ENCODE measurements around the gene GOLM1. TPM values are rescaled to one million over a fixed set of nuclear protein-coding genes. Genes with fewer than 3 reads are reported as not detected.

The GOLM1 gene
- total and polyA plus RNA-seq, 4 donors: 113 to 414 (median 219) TPM

- DNase-seq (ENCODE audit: low read depth in 4 of 6, low spot score in 6 of 6): no peak
- Histone ChIP-seq H3K27me3 (ENCODE audit: control insufficient read depth, insufficient read depth, low read length) (no peaks in the 10 kb centered on the region), H3K4me1 (ENCODE audit: control insufficient read depth, insufficient read depth, low read length) (peaks cover 11% of the 10 kb centered on the region), H3K36me3 (ENCODE audit: control insufficient read depth, insufficient read depth, low read length) (peaks cover 37% of the 10 kb centered on the region), H3K9me3 (ENCODE audit: control insufficient read depth, insufficient read depth, low read length) (no peaks in the 10 kb centered on the region), H3K4me3 (ENCODE audit: low read depth, low read length) (no peak overlapping the region), H3K27ac (ENCODE audit: low read depth, low read length) (no peak overlapping the region)
- WGBS (ENCODE audit: insufficient coverage): no CpG with 5 or more reads among the region's 3 CpGs
Observed at GRCh38 chr9:86040861-86041155, 58.5 kb downstream of the GOLM1 start.

DNA sequence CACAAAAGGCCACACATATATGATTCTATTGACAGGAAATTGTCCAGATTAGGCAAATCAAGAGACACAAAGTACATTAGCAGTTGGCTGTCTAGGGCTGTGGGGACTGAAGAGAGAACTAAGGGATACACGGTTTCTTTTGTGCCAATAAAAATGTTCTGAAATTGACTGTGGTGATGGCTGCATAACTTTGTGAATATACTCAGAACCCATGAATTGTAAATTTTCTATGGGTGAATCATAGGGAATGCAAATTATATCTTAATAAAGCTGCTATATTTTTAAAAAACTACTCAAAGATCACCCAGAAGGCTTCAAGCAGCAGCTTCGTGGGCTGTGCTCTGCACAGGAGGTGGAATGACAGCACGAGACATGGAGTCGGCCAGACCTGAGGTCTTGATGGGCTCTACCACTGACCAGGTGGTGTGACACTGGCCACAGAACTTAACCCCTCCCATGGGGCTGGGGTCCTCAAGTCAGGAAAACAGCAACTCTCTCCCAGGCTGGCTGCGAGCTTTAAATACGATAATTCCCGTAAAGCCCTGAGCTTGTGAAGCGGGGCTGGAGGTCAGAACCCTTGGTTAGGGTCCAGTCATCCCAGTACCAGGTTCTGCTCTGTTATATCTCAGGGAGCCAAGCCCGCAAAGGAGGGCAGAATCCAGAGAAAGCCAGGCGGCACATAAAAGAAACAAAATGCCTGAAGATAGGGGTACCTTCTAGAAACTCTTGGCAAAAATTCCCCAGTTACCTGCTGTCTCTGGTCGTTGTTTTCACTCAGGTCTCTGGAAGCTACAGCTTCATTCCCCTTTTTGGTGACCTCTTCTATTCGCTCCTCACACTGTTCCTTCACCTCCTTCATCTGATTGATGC, 59.1 kb downstream of the GOLM1 start:
- peaks cover 40% of the 10 kb centered on the region for H3K36me3 ChIP-seq (ENCODE audit: control insufficient read depth, insufficient read depth, low read length)
- H3K27ac ChIP-seq (ENCODE audit: low read depth, low read length): no peak overlapping the region
- DNase-seq (ENCODE audit: low read depth in 4 of 6, low spot score in 6 of 6): no peak
- WGBS (ENCODE audit: insufficient coverage): 93% methylated on average over 11 of the region's 12 CpGs
- no peaks in the 10 kb centered on the region for H3K9me3 ChIP-seq (ENCODE audit: control insufficient read depth, insufficient read depth, low read length)
- no peak overlapping the region for H3K4me3 ChIP-seq (ENCODE audit: low read depth, low read length)
- no peaks in the 10 kb centered on the region for H3K27me3 ChIP-seq (ENCODE audit: control insufficient read depth, insufficient read depth, low read length)
- peaks cover 16% of the 10 kb centered on the region for H3K4me1 ChIP-seq (ENCODE audit: control insufficient read depth, insufficient read depth, low read length)

DNA sequence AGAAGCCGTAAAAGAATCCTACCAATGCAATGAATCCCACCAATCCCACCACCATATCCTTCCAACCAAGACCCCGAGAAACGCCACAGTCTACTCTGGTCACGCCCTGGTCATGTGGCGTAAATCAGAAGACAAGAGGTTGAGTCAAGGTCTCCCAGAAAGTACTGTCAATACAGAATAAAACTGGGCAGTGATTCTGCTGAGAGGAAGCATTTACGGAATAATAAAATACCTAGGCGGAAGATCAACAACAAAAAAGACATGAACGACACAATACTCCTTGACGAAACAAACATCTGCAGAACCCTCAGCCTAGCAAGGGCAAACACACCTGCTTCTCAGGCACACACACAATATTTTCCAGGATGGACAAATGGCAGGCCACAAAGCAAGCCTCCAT, 62.8 kb downstream of the GOLM1 start:
- peaks cover 61% of the 10 kb centered on the region for H3K36me3 ChIP-seq (ENCODE audit: control insufficient read depth, insufficient read depth, low read length)

GRCh38 chr9:86035827-86036440, 63.4 kb downstream of the GOLM1 start:
- no peak for DNase-seq (ENCODE audit: low read depth in 4 of 6, low spot score in 6 of 6)
- Histone ChIP-seq H3K4me1 (ENCODE audit: control insufficient read depth, insufficient read depth, low read length) (peaks cover 15% of the 10 kb centered on the region), H3K9me3 (ENCODE audit: control insufficient read depth, insufficient read depth, low read length) (no peaks in the 10 kb centered on the region), H3K27me3 (ENCODE audit: control insufficient read depth, insufficient read depth, low read length) (no peaks in the 10 kb centered on the region), H3K4me3 (ENCODE audit: low read depth, low read length) (no peak overlapping the region), H3K27ac (ENCODE audit: low read depth, low read length) (no peak overlapping the region), H3K36me3 (ENCODE audit: control insufficient read depth, insufficient read depth, low read length) (peaks cover 65% of the 10 kb centered on the region)
- 83% methylated on average over 12 of the region's 15 CpGs for WGBS (ENCODE audit: insufficient coverage)

More for the DNA sequence above, 62.8 kb downstream of the GOLM1 start:
- Histone ChIP-seq H3K27me3 (ENCODE audit: control insufficient read depth, insufficient read depth, low read length) (no peaks in the 10 kb centered on the region), H3K4me1 (ENCODE audit: control insufficient read depth, insufficient read depth, low read length) (peaks cover 18% of the 10 kb centered on the region), H3K9me3 (ENCODE audit: control insufficient read depth, insufficient read depth, low read length) (no peaks in the 10 kb centered on the region), H3K4me3 (ENCODE audit: low read depth, low read length) (no peak overlapping the region), H3K27ac (ENCODE audit: low read depth, low read length) (no peak overlapping the region)
- DNase-seq (ENCODE audit: low read depth in 4 of 6, low spot score in 6 of 6): no peak
- 83% methylated on average over 4 of the region's 9 CpGs for WGBS (ENCODE audit: insufficient coverage)

GRCh38 chr9:86034863-86035734, 64.3 kb downstream of the GOLM1 start:
- peak in 2 of 6 donors; percentile 36 to 61 for DNase-seq (ENCODE audit: low read depth in 4 of 6, low spot score in 6 of 6)
- H3K4me1 ChIP-seq (ENCODE audit: control insufficient read depth, insufficient read depth, low read length): peaks cover 15% of the 10 kb centered on the region

GRCh38 chr9:86027767-86028166, 71.6 kb downstream of the GOLM1 start:
- Histone ChIP-seq H3K27me3 (ENCODE audit: control insufficient read depth, insufficient read depth, low read length) (no peaks in the 10 kb centered on the region), H3K9me3 (ENCODE audit: control insufficient read depth, insufficient read depth, low read length) (no peaks in the 10 kb centered on the region), H3K4me3 (ENCODE audit: low read depth, low read length) (no peak overlapping the region), H3K4me1 (ENCODE audit: control insufficient read depth, insufficient read depth, low read length) (peaks cover 8% of the 10 kb centered on the region), H3K36me3 (ENCODE audit: control insufficient read depth, insufficient read depth, low read length) (peaks cover 50% of the 10 kb centered on the region), H3K27ac (ENCODE audit: low read depth, low read length) (no peak overlapping the region)
- no CpG with 5 or more reads among the region's 4 CpGs for WGBS (ENCODE audit: insufficient coverage)
- DNase-seq (ENCODE audit: low read depth in 4 of 6, low spot score in 6 of 6): no peak

More at GRCh38 chr9:86034863-86035734, 64.3 kb downstream of the GOLM1 start:
- Histone ChIP-seq H3K9me3 (ENCODE audit: control insufficient read depth, insufficient read depth, low read length) (no peaks in the 10 kb centered on the region), H3K27ac (ENCODE audit: low read depth, low read length) (no peak overlapping the region), H3K36me3 (ENCODE audit: control insufficient read depth, insufficient read depth, low read length) (peaks cover 61% of the 10 kb centered on the region), H3K27me3 (ENCODE audit: control insufficient read depth, insufficient read depth, low read length) (no peaks in the 10 kb centered on the region), H3K4me3 (ENCODE audit: low read depth, low read length) (no peak overlapping the region)
- WGBS (ENCODE audit: insufficient coverage): 67% methylated on average over 12 of the region's 17 CpGs

- H3K36me3 ChIP-seq (ENCODE audit: control insufficient read depth, insufficient read depth, low read length): peaks cover 14% of the 10 kb centered on the region
- peak overlapping the region; percentile 37 for H3K27ac ChIP-seq (ENCODE audit: low read depth, low read length)
- no peaks in the 10 kb centered on the region for H3K4me1 ChIP-seq (ENCODE audit: control insufficient read depth, insufficient read depth, low read length)
- H3K4me3 ChIP-seq (ENCODE audit: low read depth, low read length): no peak overlapping the region
- no peaks in the 10 kb centered on the region for H3K27me3 ChIP-seq (ENCODE audit: control insufficient read depth, insufficient read depth, low read length)
- peak in 2 of 6 donors; percentile 30 to 36 for DNase-seq (ENCODE audit: low read depth in 4 of 6, low spot score in 6 of 6)
- WGBS (ENCODE audit: insufficient coverage): no CpG with 5 or more reads among the region's 3 CpGs
- H3K9me3 ChIP-seq (ENCODE audit: control insufficient read depth, insufficient read depth, low read length): no peaks in the 10 kb centered on the region
Observed at GRCh38 chr9:86022687-86023266, 76.6 kb downstream of the GOLM1 start.

DNA sequence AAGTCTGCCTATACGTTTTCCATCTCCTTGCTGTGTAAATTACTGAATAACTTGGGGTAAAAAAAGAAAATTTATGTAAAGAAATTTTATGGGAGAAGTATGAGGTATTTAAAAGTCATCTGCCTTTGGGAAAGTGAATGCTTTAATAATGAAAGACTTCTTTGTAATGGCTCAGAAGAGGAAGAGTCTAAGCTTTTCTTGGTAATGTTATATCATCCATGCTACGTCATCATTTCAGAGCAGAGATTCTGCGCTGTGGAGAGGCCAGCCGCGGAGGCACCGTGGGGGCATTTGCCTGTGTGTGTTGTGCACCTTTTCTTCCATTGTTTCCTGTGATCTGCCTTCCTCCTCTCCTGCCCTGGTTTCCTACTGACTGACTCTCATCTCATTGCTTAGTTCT, 78.2 kb downstream of the GOLM1 start:
- Histone ChIP-seq H3K4me1 (ENCODE audit: control insufficient read depth, insufficient read depth, low read length) (no peaks in the 10 kb centered on the region), H3K27ac (ENCODE audit: low read depth, low read length) (no peak overlapping the region), H3K27me3 (ENCODE audit: control insufficient read depth, insufficient read depth, low read length) (no peaks in the 10 kb centered on the region), H3K36me3 (ENCODE audit: control insufficient read depth, insufficient read depth, low read length) (peaks cover 14% of the 10 kb centered on the region), H3K4me3 (ENCODE audit: low read depth, low read length) (no peak overlapping the region), H3K9me3 (ENCODE audit: control insufficient read depth, insufficient read depth, low read length) (no peaks in the 10 kb centered on the region)
- DNase-seq (ENCODE audit: low read depth in 4 of 6, low spot score in 6 of 6): no peak
- WGBS (ENCODE audit: insufficient coverage): no CpG with 5 or more reads among the region's 6 CpGs

DNA sequence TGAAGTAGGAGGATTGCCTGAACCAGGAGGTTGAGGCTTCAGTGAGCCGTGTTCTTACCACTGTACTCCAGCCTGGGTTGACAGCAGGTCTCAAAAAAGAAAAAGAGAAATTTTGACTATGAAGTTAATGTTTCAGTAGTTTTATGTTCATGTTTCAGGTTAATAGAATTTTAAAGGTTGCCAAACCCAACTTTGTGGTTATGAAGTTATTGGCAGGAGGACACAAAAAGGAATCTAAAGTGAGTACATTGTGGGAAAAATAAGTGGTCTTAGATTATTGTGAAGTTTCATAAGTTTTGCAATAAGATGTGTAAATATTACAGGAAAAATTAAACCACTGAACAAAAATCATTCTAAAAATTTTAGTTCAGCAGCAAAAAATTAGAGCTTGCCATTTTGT, 78.6 kb downstream of the GOLM1 start:
- Histone ChIP-seq H3K36me3 (ENCODE audit: control insufficient read depth, insufficient read depth, low read length) (peaks cover 14% of the 10 kb centered on the region), H3K4me1 (ENCODE audit: control insufficient read depth, insufficient read depth, low read length) (no peaks in the 10 kb centered on the region)
- 100% methylated on average over 1 of the region's 1 CpG for WGBS (ENCODE audit: insufficient coverage)

More for the DNA sequence above, 78.6 kb downstream of the GOLM1 start:
- Histone ChIP-seq H3K27ac (ENCODE audit: low read depth, low read length) (no peak overlapping the region), H3K4me3 (ENCODE audit: low read depth, low read length) (no peak overlapping the region), H3K27me3 (ENCODE audit: control insufficient read depth, insufficient read depth, low read length) (no peaks in the 10 kb centered on the region), H3K9me3 (ENCODE audit: control insufficient read depth, insufficient read depth, low read length) (no peaks in the 10 kb centered on the region)
- DNase-seq (ENCODE audit: low read depth in 4 of 6, low spot score in 6 of 6): no peak

Measured in spinal cord (tissue), 10 donors.